Peyer's patch (tissue), 4 donors: Measurements from ENCODE around the gene PRSS56.

ENCODE experiments used
- POLR2A ChIP-seq, 2 donors: fragments of 450-650 bp; IDR thresholded peaks; one replicate each; pipeline ENCODE4 v1.5.1; 2017; ENCODE audit warnings: antibody characterized with exemption in 2 of 2, mild to moderate bottlenecking in 2 of 2, moderate library complexity in 2 of 2
- TF ChIP-seq, protein P1 (sequence below), 6 experiments: fragments of 450-650 bp in 4 of 6; fragments of 200-600 bp in 2 of 6; sonication (generic) in 1 of 6; IDR thresholded peaks; one replicate each; pipeline ENCODE4 v1.5.1; 2017 to 2019; ENCODE audit warnings: antibody characterized with exemption in 6 of 6, mild to moderate bottlenecking in 3 of 6, moderate library complexity in 1 of 6

DNA sequence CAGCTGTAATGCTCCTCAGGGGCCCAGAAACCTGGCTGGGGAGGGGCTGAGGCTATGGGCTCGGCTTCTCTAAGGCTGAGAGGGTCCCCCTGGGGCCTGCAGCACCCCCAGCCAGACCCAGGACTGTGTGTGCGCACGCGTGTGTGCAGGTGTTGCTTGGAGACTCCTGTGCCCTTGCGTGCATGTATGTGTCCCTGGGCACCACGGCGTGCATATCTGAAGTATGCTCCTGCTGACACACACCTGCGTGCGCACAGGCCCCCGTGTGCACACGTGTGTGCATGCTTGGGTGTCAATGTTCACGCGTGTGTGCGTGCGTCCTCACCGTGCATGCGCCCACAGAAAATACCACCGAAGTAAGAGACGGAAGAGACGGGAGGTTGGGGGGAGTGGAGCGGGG is 17.7 kb upstream of the PRSS56 start:
- TF ChIP-seq, protein P1, sequence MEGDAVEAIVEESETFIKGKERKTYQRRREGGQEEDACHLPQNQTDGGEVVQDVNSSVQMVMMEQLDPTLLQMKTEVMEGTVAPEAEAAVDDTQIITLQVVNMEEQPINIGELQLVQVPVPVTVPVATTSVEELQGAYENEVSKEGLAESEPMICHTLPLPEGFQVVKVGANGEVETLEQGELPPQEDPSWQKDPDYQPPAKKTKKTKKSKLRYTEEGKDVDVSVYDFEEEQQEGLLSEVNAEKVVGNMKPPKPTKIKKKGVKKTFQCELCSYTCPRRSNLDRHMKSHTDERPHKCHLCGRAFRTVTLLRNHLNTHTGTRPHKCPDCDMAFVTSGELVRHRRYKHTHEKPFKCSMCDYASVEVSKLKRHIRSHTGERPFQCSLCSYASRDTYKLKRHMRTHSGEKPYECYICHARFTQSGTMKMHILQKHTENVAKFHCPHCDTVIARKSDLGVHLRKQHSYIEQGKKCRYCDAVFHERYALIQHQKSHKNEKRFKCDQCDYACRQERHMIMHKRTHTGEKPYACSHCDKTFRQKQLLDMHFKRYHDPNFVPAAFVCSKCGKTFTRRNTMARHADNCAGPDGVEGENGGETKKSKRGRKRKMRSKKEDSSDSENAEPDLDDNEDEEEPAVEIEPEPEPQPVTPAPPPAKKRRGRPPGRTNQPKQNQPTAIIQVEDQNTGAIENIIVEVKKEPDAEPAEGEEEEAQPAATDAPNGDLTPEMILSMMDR (IDR thresholded peaks at IDR 0.05), result no peak
- TF ChIP-seq POLR2A (IDR thresholded peaks at IDR 0.05), result no peak
